HL-60 (cell line): Measurements from ENCODE around the gene MYO1B.

ENCODE experiments used
- DNase-seq, 2 experiments: peaks; one replicate each; pipeline ENCODE4 v3.0.0-alpha.2; 2010 to 2020; ENCODE audit warnings: low read depth in 1 of 2, low spot score in 1 of 2
- H3K27ac ChIP-seq: fragments of 250-450 bp; sonication (Bioruptor Pico); replicated peaks from 2 replicates; pipeline ENCODE4 v1.5.1; 2020; ENCODE audit warnings: mild to moderate bottlenecking, moderate library complexity
- H3K27me3 ChIP-seq: fragments of 250-450 bp; sonication (Bioruptor Pico); 2 replicates; pipeline ENCODE4 v1.5.1; 2021; ENCODE audit warnings: mild to moderate bottlenecking, moderate library complexity; ENCODE audit not compliant: insufficient read depth, poor library complexity, severe bottlenecking
- H3K4me3 ChIP-seq: replicated peaks from 2 replicates; pipeline ENCODE4 v1.5.1; 2011; ENCODE audit warnings: mild to moderate bottlenecking, control low read depth, low read length; ENCODE audit not compliant: insufficient read depth
- CTCF ChIP-seq: IDR thresholded peaks from one replicate; pipeline ENCODE4 v1.5.1; 2011; ENCODE audit warnings: low read length, control low read depth, inconsistent platforms; ENCODE audit not compliant: insufficient read depth
- GABPA ChIP-seq: IDR thresholded peaks from 2 replicates; pipeline ENCODE4 v1.6.1; 2012; ENCODE audit warnings: low read depth
- POLR2AphosphoS5 ChIP-seq: IDR thresholded peaks from 2 replicates; pipeline ENCODE4 v1.6.1; 2012; ENCODE audit warnings: low read depth
- REST ChIP-seq: IDR thresholded peaks from 2 replicates; pipeline ENCODE4 v1.6.1; 2012; ENCODE audit warnings: low read depth; ENCODE audit not compliant: insufficient replicate concordance
- SPI1 ChIP-seq: IDR thresholded peaks from 2 replicates; pipeline ENCODE4 v1.6.1; 2012; ENCODE audit warnings: low read depth, mild to moderate bottlenecking, borderline replicate concordance

Gene MYO1B

GRCh38 chr2:191220671-191221070 is 24.5 kb upstream of the MYO1B start:
- no peak overlapping the region for H3K4me3 ChIP-seq
- no peak for DNase-seq
- TF ChIP-seq SPI1 (peak; percentile 89), POLR2AphosphoS5 (no peak)
- no peak overlapping the region for H3K27ac ChIP-seq
- no peaks in the 10 kb centered on the region for H3K27me3 ChIP-seq

GRCh38 chr2:191221666-191222065 is 23.5 kb upstream of the MYO1B start:
- H3K4me3 ChIP-seq, result no peak overlapping the region
- H3K27me3 ChIP-seq, result no peaks in the 10 kb centered on the region
- no peak for DNase-seq
- H3K27ac ChIP-seq, result no peak overlapping the region
- TF ChIP-seq CTCF (no peak), SPI1 (no peak), POLR2AphosphoS5 (no peak), GABPA (no peak), REST (no peak)

GRCh38 chr2:191222507-191222906 is 22.7 kb upstream of the MYO1B start:
- peak overlapping the region; percentile 60 for H3K27ac ChIP-seq

More at GRCh38 chr2:191222507-191222906, 22.7 kb upstream of the MYO1B start:
- no peaks in the 10 kb centered on the region for H3K27me3 ChIP-seq
- peak; percentile 6 to 91 for DNase-seq
- no peak overlapping the region for H3K4me3 ChIP-seq
- TF ChIP-seq CTCF (no peak), GABPA (no peak), POLR2AphosphoS5 (peak; percentile 88), SPI1 (peak; percentile 52; the same call in 1 of the 2 replicates), REST (no peak)
